HFF-Myc (cell line): Measurements from ENCODE around the gene SPDYE3.

ENCODE experiments used
- DNase-seq: peaks from one replicate; pipeline ENCODE4 v3.0.0-alpha.2; 2011; ENCODE audit warnings: low read depth; ENCODE audit errors: extremely low read depth
- H3K4me3 ChIP-seq: replicated peaks from 2 replicates; pipeline ENCODE4 v1.5.1; 2011; ENCODE audit warnings: low read depth, mild to moderate bottlenecking, control low read depth, low read length
- TF ChIP-seq, protein P1 (sequence below): IDR thresholded peaks from 2 replicates; pipeline ENCODE4 v1.5.1; 2012; ENCODE audit warnings: mild to moderate bottlenecking, low read depth, low read length, control low read depth; ENCODE audit errors: missing control alignments

The SPDYE3 gene

DNA sequence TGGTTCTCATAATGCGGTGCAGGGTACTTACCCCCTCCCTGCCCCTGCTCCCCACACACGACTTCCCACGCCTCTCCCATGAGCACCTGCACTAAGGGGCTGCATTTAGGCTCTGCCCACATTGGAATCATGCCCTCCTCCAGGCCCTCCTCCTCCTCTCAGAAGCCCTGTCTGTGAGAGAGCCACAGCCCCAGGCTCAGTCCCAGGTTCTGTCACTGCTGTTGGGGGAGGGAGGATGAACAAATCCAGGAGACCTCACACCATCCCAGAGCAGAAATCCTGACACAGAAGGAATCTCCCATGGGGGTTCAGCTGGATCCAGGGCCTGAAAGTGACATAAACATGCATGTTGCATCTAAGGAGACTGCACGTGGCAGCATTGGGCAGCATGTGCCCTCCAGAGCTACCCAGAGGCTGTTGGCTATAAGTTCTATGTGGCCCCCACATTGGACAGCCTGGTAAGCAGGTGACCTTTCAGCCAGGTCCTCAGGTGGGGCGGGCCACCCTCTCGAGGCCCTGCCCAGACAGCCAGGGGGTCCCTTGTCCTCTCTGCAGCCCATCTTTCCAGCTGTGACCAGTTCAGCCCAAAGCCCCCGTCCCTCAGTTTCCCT is 64.2 kb downstream of the SPDYE3 start:
- DNase-seq: no peak
- TF ChIP-seq, protein P1, sequence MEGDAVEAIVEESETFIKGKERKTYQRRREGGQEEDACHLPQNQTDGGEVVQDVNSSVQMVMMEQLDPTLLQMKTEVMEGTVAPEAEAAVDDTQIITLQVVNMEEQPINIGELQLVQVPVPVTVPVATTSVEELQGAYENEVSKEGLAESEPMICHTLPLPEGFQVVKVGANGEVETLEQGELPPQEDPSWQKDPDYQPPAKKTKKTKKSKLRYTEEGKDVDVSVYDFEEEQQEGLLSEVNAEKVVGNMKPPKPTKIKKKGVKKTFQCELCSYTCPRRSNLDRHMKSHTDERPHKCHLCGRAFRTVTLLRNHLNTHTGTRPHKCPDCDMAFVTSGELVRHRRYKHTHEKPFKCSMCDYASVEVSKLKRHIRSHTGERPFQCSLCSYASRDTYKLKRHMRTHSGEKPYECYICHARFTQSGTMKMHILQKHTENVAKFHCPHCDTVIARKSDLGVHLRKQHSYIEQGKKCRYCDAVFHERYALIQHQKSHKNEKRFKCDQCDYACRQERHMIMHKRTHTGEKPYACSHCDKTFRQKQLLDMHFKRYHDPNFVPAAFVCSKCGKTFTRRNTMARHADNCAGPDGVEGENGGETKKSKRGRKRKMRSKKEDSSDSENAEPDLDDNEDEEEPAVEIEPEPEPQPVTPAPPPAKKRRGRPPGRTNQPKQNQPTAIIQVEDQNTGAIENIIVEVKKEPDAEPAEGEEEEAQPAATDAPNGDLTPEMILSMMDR: no peak
- H3K4me3 ChIP-seq: no peak overlapping the region
